BJ (cell line): Measurements from ENCODE around the gene HP. TPM values are rescaled to one million over a fixed set of nuclear protein-coding genes. Genes with fewer than 3 reads are reported as not detected.

Source experiments
- CTCF ChIA-PET: fragments of 350-600 bp; formaldehyde crosslinking; extraction: SDS; loops from one replicate; lab custom pipeline; 2021; ENCODE audit warnings: antibody characterized with exemption, inconsistent platforms; lab: Yijun Ruan, JAX
- POLR2A ChIA-PET: fragments of 300-600 bp; sonication (Branson Sonifier 250); formaldehyde crosslinking; extraction: SDS; loops from one replicate; lab custom pipeline; 2021; ENCODE audit warnings: antibody characterized with exemption; lab: Charles Lee
- DNase-seq: peaks from one replicate; pipeline ENCODE4 v3.0.0-alpha.2; 2011; ENCODE audit warnings: low read depth
- H3K27me3 ChIP-seq: 2 replicates; pipeline ENCODE4 v1.6.0; 2011; ENCODE audit warnings: low read length; ENCODE audit not compliant: control insufficient read depth, insufficient read depth
- H3K36me3 ChIP-seq: 2 replicates; pipeline ENCODE4 v1.5.1; 2011; ENCODE audit warnings: low read length; ENCODE audit not compliant: control insufficient read depth, insufficient read depth
- H3K4me3 ChIP-seq: 2 replicates; pipeline ENCODE4 v1.5.1; 2011; ENCODE audit warnings: low read depth, mild to moderate bottlenecking, control low read depth, low read length
- CTCF ChIP-seq: IDR thresholded peaks from 2 replicates; pipeline ENCODE4 v1.5.1; 2011; ENCODE audit warnings: low read depth, mild to moderate bottlenecking, control low read depth, inconsistent platforms, low read length, moderate library complexity; ENCODE audit not compliant: insufficient read depth
- polyA plus RNA-seq: library from polyadenylated mRNA; depleted of rRNA; stranded (reverse); fragments of >200 nt; gene quantifications from 2 replicates; pipeline ENCODE4 v1.2.3, GENCODE V29; 2011

Gene HP
- polyA plus RNA-seq, 1 experiment = not detected

- TF ChIP-seq CTCF = no peak
- H3K4me3 ChIP-seq = no peak overlapping the region
- no peak for DNase-seq
- ChIA-PET POLR2A (no interaction called here), CTCF (interaction anchor here (1.1 kb wide), 1 partner anchor 11 kb away, joined by 3 read pairs; no protein-coding TSS in a partner anchor)
- H3K36me3 ChIP-seq = peaks cover 3% of the 10 kb centered on the region; the same call in 1 of the 2 replicates
- H3K27me3 ChIP-seq = no peaks in the 10 kb centered on the region
These were observed 26.5 kb upstream of the HP start for GRCh38 chr16:72027669-72028378.

DNA sequence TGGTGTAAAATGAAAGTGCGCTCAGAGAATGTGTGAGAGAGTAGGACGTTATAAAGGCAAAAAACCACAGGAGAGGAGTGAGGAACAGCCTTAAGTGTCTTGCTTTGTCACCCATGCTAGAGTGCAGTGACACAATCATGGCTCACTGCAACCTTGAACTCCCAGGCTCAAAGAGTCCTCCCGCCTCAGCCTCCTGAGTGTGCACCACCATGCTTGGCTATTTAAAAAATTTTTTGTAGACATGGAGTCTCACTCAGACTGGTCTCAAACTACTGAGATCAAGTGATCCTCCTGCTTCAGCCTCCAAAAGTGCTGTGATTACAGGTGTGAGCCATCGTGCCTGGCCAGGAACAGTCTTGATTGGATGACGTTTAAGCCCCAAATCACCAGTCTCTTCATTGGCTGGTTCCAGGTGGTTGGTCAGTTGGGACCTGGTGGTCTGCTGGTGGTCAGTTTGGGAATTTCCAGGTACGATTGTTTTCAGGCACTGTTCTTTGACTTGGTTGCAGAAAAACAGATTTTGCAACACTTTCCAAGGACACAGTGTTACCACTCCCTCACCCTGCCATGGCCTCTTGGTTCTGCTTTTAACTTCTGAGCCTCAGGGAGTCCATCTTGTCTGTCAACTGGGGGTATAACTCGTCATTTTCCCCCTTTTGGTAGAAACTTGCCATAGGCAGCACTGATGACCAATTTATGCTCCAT is 24.6 kb upstream of the HP start:
- DNase-seq = no peak
- no peak for TF ChIP-seq CTCF
- POLR2A ChIA-PET = no interaction called here
- Histone ChIP-seq H3K36me3 (0 out of 2 replicates have a peak, but pooled peaks cover 3% of the 10 kb centered on the region), H3K27me3 (no peaks in the 10 kb centered on the region), H3K4me3 (no peak overlapping the region)
- CTCF ChIA-PET = no interaction called here

DNA sequence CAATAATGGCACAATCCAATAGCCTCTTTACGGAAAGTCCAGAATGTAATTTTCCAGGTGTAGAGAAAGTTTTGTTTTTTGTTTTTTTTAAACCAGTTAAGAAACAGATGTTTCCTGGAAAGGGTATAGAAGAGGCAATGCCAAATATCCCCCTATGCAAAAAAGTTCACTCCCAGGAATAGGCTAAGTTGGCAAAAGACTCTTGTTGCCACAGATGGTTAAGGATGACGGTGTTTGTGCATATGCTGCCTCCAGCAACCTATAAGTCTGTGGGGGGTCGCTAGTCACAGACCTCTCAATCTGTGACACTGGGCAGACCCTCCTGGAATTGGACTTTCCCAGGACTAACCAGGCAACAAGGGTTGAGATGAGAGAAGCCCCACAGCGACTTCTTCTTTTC is 20.9 kb upstream of the HP start:
- no peak for DNase-seq
- TF ChIP-seq CTCF = no peak
- H3K36me3 ChIP-seq = no peaks in the 10 kb centered on the region
- POLR2A ChIA-PET = no interaction called here
- CTCF ChIA-PET = no interaction called here
- H3K27me3 ChIP-seq = no peaks in the 10 kb centered on the region
- no peak overlapping the region for H3K4me3 ChIP-seq

- DNase-seq = no peak
- Histone ChIP-seq H3K27me3 (no peaks in the 10 kb centered on the region), H3K36me3 (no peaks in the 10 kb centered on the region), H3K4me3 (no peak overlapping the region)
- CTCF ChIA-PET = no interaction called here
- no peak for TF ChIP-seq CTCF
- POLR2A ChIA-PET = no interaction called here
These were observed 18.2 kb upstream of the HP start for GRCh38 chr16:72036098-72036497.

- CTCF ChIA-PET = no interaction called here
- TF ChIP-seq CTCF = no peak
- Histone ChIP-seq H3K27me3 (no peaks in the 10 kb centered on the region), H3K4me3 (no peak overlapping the region), H3K36me3 (no peaks in the 10 kb centered on the region)
- POLR2A ChIA-PET = no interaction called here
- no peak for DNase-seq
These were observed 12.1 kb upstream of the HP start for GRCh38 chr16:72042157-72042660.
